Measurements from ENCODE around the gene LMAN2.

The LMAN2 gene

GRCh38 chr5:177336603-177337494 is 14.6 kb downstream of the LMAN2 start:
- Mint-ChIP-seq H3K4me1 (no peaks in the 10 kb centered on the region), H3K36me3 (ENCODE audit: low read depth) (peaks cover 42% of the 10 kb centered on the region), H3K27me3 (ENCODE audit: low read depth) (no peaks in the 10 kb centered on the region), H3K9me3 (no peaks in the 10 kb centered on the region), H3K27ac (no peak overlapping the region), H3K4me3 (no peak overlapping the region)
- TF ChIP-seq CTCF (IDR thresholded peaks at IDR 0.05; ENCODE audit: unreplicated experiment in 3 of 3) = no peak

DNA sequence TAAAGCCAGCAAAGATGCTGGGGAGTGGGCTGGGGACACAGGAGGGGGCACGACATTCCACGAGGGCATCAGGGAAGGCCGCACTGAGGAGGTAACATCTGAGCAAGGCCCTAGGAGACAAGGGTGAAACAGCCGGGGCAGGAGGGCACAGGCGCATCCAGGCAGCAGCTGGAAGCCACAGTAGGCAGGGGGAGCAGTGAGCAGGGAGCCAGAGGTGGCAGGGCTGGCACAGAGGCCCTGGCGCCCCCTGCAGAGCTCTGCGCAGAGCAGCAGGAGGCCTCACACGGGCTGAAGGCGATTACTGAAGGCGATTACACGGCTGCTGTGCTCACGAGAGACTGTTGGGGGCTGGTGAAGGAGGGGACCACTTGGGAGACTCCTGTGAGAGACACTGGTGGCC is 15.4 kb downstream of the LMAN2 start:
- Mint-ChIP-seq H3K27me3 (ENCODE audit: low read depth) (no peaks in the 10 kb centered on the region), H3K4me1 (no peaks in the 10 kb centered on the region), H3K4me3 (no peak overlapping the region), H3K27ac (no peak overlapping the region), H3K9me3 (no peaks in the 10 kb centered on the region), H3K36me3 (ENCODE audit: low read depth) (peaks cover 35% of the 10 kb centered on the region)
- peak in 1 of 3 experiments; percentile 13 for TF ChIP-seq CTCF (IDR thresholded peaks at IDR 0.05; ENCODE audit: unreplicated experiment in 3 of 3)

DNA sequence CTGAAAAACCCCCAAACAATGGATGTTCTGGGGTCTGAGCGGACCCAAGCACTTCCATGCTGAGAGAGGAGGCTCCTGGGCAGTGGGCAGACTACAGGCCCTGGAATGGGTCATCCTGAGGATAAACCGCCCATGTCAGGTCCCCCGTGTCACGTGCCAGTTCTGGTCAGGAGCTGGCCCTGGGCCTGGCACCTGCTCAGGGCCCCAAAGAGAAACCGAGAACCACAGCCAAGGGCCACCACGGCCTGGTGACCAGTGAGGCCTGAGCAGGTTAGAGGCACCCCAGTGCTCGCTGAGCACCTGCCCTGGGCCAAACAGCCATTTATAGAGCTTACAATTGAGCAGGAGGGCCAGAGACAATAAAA is 15.8 kb downstream of the LMAN2 start:
- H3K4me1 Mint-ChIP-seq = no peaks in the 10 kb centered on the region
- H3K4me3 Mint-ChIP-seq = no peak overlapping the region
- TF ChIP-seq CTCF (IDR thresholded peaks at IDR 0.05; ENCODE audit: unreplicated experiment in 3 of 3) = no peak
- H3K27ac Mint-ChIP-seq = no peak overlapping the region
- peaks cover 37% of the 10 kb centered on the region for H3K36me3 Mint-ChIP-seq (ENCODE audit: low read depth)
- no peaks in the 10 kb centered on the region for H3K27me3 Mint-ChIP-seq (ENCODE audit: low read depth)
- no peaks in the 10 kb centered on the region for H3K9me3 Mint-ChIP-seq

GRCh38 chr5:177334781-177335700 is 16.4 kb downstream of the LMAN2 start:
- Mint-ChIP-seq H3K4me1 (no peaks in the 10 kb centered on the region), H3K9me3 (no peaks in the 10 kb centered on the region), H3K36me3 (ENCODE audit: low read depth) (peaks cover 39% of the 10 kb centered on the region), H3K27ac (no peak overlapping the region), H3K4me3 (no peak overlapping the region), H3K27me3 (ENCODE audit: low read depth) (no peaks in the 10 kb centered on the region)
- TF ChIP-seq CTCF (IDR thresholded peaks at IDR 0.05; ENCODE audit: unreplicated experiment in 3 of 3) = no peak

DNA sequence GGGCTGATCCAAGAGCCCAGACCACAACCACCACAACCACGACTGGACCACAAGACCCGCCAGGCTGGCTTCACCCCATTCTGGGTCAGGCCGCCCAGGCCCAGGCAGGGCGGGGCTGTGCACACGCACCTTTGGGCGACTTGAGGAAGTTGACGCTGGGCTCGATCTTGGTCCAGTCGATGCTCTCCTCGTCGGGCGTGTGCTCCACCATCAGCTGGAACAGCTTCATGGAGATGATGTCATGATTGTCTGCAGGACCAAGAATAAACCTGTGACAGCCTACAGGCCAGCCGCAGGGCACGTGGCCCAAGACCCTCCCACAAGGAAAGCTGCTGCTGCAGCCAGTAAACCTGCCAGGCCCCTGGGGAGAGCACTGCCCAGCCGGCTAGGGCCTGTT is 17.3 kb downstream of the LMAN2 start:
- Mint-ChIP-seq H3K4me3 (no peak overlapping the region), H3K27me3 (ENCODE audit: low read depth) (no peaks in the 10 kb centered on the region), H3K4me1 (no peaks in the 10 kb centered on the region), H3K27ac (no peak overlapping the region), H3K9me3 (no peaks in the 10 kb centered on the region), H3K36me3 (ENCODE audit: low read depth) (peaks cover 36% of the 10 kb centered on the region)
- no peak for TF ChIP-seq CTCF (IDR thresholded peaks at IDR 0.05; ENCODE audit: unreplicated experiment in 3 of 3)

All from nephron (organoid).